HG02642 (cell line): ENCODE measurements around the gene DSCAM.

ENCODE experiments used
- ATAC-seq: cut with Tn5 transposase; IDR thresholded peaks from one replicate; pipeline ENCODE4 v1.9.1; 2021; ENCODE audit warnings: mild to moderate bottlenecking; ENCODE audit not compliant: unreplicated experiment, poor library complexity

DSCAM gene

GRCh38 chr21:40117236-40117635 is 729.7 kb downstream of the DSCAM start:
- ATAC-seq, result no peak

DNA sequence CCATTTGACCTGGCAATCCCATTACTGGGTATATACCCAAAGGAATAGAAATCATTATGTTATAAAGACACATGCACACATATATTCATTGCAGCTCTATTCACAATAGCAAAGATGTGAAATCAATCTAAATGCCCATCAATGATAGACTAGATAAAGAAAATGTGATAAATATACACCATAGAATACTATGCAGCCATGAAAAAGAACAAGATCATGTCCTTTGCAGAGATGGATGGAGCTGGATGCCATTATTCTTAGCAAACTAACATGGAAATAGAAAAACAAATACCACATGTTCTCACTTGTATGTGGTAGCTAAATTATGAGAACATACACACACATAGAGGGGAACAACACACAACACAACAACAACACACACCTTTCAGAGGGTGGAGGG is 731.2 kb downstream of the DSCAM start:
- ATAC-seq, result no peak

DNA sequence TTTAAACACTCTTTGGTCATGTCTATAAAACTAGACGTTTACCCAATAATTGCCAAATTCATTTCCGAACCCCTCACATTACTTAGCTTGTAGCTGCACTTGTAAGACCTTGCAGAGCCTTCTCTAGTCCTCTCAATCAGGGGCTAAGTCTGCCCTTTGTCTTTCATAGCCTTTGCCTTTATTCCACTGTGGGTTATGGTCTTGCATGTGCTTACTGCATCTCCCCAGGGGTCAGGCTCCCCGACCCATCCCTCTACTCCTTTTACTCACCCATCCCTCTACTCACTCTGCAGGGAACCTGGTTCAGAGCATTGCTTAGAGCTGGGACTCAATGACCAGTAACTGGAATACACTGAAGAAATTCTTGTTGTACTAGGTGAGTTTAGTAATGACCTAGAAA is 744.3 kb downstream of the DSCAM start:
- ATAC-seq, result no peak

DNA sequence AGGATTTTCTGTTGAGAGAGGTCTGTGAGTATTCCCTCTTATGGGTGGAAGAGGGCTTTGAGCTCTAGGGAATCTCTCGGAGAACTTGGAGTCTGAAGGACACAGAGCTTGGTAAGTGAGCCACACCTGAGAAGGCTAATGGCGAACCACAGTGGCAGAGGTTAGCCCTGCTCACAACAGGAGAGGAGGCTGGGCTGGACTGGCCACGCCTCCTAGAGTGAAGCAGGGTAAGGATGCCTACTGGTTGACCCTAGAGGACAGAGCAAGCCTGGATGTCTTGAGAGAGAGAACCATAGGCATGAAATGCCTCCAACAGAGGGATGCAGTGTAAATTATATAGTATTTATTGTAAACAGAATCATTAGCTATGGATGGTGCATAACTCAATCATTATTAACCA is 747.1 kb downstream of the DSCAM start:
- no peak for ATAC-seq

GRCh38 chr21:40095477-40095876 is 751.5 kb downstream of the DSCAM start:
- no peak for ATAC-seq

- ATAC-seq, result no peak
Observed at GRCh38 chr21:40080385-40080784, 766.6 kb downstream of the DSCAM start.

GRCh38 chr21:40074710-40075109 is 772.2 kb downstream of the DSCAM start:
- no peak for ATAC-seq

DNA sequence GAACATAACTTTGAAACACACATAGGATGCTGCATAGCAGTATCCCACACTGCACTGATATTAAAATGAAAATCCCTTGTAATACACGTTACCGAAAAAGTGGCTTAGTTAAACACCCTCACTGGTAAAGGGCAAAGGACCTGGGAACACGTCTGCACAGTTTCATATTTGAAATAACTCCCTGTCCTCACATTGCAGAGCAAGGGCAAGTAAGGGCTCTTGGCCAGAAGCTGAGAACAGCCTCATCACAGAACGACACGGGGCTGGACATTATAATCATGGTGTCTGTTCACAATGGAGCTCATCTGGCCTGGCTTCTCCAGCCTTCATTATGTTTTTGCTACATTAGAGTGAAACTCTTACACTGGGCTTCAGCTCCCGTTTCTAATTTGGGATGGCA is 772.8 kb downstream of the DSCAM start:
- no peak for ATAC-seq

GRCh38 chr21:40073642-40074041 is 773.3 kb downstream of the DSCAM start:
- no peak for ATAC-seq

DNA sequence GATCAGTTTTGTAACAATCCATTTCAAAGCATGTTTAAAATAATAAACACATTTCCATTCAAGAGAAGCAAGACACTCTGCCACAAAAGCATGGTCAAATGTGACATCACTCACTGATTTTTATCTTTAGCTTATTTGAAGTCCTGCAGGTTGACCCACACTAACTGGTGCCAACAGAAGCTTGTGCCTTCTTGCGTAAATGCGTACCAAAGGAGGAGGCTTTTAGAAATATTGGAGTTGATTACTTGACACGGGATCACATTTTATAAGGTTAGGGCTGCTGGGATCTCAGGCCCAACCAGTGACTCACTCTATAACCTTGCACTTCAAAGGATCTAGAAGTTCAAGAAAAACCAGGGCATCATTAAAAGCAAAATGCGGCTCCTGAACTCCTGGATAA is 776.1 kb downstream of the DSCAM start:
- no peak for ATAC-seq

GRCh38 chr21:40067751-40068150 is 779.2 kb downstream of the DSCAM start:
- no peak for ATAC-seq

- no peak for ATAC-seq
Observed at GRCh38 chr21:40066221-40066620, 780.7 kb downstream of the DSCAM start.

GRCh38 chr21:40060083-40060677 is 786.8 kb downstream of the DSCAM start:
- ATAC-seq, result no peak

DNA sequence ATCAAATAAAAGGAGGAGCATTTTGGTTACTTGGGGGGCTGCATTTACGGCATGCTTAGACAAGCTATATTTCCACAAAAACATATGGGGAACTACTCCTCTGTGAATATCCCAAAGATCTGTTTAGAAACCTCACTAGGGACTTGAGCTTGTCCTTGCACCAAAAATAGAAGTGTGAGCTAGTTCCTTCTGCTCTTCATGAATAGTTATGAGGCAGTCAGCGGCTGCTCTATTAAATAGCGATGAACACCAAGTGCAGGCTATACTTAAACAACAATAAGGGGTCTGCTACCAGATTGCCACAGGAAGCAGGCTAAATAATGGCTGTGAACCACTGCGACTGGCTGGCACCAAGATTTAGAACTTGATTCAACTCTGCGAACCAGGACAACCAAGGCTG is 789.6 kb downstream of the DSCAM start:
- no peak for ATAC-seq

GRCh38 chr21:40056031-40056430 is 790.9 kb downstream of the DSCAM start:
- no peak for ATAC-seq

DNA sequence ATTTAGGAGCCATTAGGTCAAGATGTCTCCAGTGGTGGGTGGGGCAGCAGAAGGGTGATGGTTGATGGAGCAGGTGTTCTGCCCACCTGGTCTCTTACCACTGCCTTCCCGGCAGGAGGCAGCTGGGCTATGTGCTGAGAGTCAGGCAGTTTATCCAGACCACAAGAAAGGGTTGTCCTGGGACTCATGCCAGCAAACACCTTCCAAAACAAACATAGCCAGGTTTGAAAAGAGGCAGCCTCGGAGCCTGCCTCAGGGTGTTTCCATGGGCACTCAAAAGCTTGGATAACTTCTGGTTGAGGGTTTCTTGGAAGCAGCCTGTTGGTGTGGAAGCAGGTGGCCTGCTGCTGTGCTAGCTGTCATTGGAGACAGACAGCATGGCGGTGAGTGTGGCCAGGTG is 792.6 kb downstream of the DSCAM start:
- no peak for ATAC-seq

DNA sequence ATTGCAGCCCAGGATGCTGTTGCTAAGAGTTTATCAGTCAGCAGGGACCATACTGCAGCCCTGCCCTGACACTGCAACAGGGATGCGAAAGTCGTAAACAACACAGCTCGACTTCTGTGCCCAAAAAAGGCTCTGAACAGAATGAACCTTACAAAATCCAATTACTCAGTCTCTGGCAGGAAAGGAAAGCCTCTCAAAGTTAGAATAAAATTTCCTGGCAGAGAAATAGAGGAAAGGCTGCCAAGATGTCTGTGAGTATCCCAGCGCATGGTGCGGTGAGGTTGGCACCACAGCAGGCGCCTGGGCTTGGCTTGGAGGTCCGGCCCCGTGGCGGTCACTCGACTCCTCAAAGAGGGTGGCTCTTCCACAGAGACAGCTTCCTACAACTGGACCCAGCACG is 794.0 kb downstream of the DSCAM start:
- no peak for ATAC-seq

DNA sequence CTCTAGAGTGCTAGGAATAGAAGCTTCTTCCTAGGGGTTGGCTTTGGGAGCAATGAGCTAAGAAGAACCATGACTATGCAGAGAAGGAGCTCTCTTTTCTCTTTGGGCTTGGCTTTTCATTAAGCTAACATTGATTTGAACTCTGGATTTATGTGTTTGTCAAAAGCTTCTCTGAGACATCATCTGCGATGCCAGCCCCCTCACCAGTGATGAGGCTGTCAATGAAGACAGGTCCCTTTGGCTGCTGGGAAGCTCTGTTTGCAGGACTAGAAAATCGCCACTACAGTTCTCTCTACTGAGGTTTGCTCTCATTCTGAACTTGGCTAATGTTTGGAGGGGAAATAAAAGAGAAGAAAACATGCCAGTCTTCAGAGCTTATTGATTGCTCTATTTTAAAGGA is 794.7 kb downstream of the DSCAM start:
- ATAC-seq, result no peak

- no peak for ATAC-seq
Observed at GRCh38 chr21:40051801-40052200, 795.2 kb downstream of the DSCAM start.

DNA sequence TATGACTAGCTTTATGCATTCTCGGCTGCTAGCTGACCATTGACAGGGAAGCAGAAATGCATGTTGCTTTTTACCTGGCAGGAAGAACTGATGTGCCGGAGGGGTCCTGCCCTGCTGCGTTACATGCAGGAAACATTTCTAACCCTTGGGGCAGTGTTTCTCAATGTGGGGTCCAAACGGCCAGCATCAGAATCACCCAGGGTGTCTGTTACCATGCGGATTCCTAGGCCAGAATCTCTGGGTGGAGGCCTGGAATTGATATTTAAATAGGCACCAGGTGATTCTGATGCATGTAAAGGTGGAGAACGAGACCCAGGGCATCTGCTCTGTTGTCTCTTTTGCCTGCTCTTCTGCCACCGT is 797.0 kb downstream of the DSCAM start:
- ATAC-seq, result no peak

DNA sequence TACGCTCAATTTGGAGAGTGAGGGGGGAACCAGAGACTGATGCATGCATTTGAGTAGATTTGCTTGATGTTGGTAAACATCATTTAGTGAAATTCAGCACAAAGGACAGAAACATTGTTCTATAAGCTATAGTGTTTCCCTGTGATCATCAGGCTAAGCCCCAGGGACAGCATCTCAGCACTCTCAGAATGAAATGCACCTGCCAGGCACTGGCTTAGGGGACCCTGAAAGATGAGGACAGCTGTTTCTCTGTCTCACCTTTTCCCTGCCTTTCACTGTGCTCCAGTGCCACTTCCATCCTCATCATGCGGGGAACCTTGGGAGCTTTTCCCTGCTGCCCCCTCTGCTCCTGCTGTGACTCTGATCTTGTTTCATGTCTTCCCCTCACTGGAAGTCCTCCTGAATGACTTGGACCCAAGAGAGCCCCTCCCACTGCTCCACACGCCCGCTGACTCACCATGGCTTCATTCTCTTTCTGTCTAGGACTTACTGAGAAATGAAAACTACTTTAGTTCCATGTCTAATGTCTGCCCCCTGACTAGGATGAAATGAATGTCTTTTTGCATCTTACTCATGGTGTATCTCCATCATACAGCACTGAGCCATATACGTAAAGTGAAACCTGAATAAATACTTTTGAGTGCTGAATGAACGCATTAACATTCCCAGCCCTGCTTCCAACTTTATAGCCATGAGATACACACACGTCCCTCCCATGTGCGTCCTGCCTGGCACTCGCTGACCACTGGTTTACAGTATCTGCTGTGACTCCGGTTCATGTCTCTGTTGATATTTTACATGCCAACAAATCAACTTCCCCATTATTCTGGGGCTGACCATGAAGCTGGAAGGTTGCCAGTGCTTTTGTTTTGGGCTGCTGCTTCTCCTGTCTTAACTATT is 797.7 kb downstream of the DSCAM start:
- no peak for ATAC-seq
